Gastrocnemius medialis (tissue), 4 donors: ENCODE results near the gene ACSS1. TPM values are rescaled to one million over a fixed set of nuclear protein-coding genes. Genes with fewer than 3 reads are reported as not detected.

ENCODE experiments used
- ATAC-seq, 2 donors: fragments of 150-250 bp; one replicate each; pipeline ENCODE4 v1.9.1; 2016
- DNase-seq, 2 donors: peaks; one replicate each; pipeline ENCODE4 v3.0.0-alpha.2; 2019
- H3K27ac ChIP-seq, 4 donors: fragments of 200-600 bp; sonication (generic); 1 replicate in 1 of 4; 2 replicates in 3 of 4; pipeline ENCODE4 v1.5.1; 2016 to 2018; ENCODE audit warnings: mild to moderate bottlenecking in 2 of 4, moderate library complexity in 1 of 4
- H3K27me3 ChIP-seq, 3 donors: fragments of 200-600 bp; sonication (generic) in 2 of 3; 1 replicate in 1 of 3; 2 replicates in 2 of 3; pipeline versions ENCODE4 v1.5.1 to v1.6.0; 2016 to 2019; ENCODE audit warnings: mild to moderate bottlenecking in 1 of 3, moderate library complexity in 1 of 3
- H3K36me3 ChIP-seq, 2 donors: fragments of 200-600 bp; sonication (generic) in 1 of 2; one replicate each; pipeline ENCODE4 v1.5.1; 2017 to 2018
- H3K4me1 ChIP-seq, 2 donors: fragments of 200-600 bp; sonication (generic) in 1 of 2; one replicate each; pipeline ENCODE4 v1.5.1; 2016 to 2017; ENCODE audit warnings: mild to moderate bottlenecking in 2 of 2
- H3K4me3 ChIP-seq, 4 donors: fragments of 200-600 bp; sonication (generic) in 3 of 4; 1 replicate in 1 of 4; 2 replicates in 3 of 4; pipeline ENCODE4 v1.5.1; 2016 to 2019; ENCODE audit warnings: mild to moderate bottlenecking in 2 of 4
- H3K9me3 ChIP-seq, 3 donors: fragments of 200-600 bp; sonication (generic) in 2 of 3; 1 replicate in 1 of 3; 2 replicates in 2 of 3; pipeline ENCODE4 v1.5.1; 2016 to 2019
- POLR2A ChIP-seq, 2 donors: fragments of 450-650 bp; IDR thresholded peaks; one replicate each; pipeline ENCODE4 v1.6.1; 2017; ENCODE audit warnings: antibody characterized with exemption in 2 of 2, mild to moderate bottlenecking in 2 of 2, moderate library complexity in 2 of 2
- in situ Hi-C, 4 donors: fragments of 200-750 bp; cut with MboI; loops; one replicate each; pipeline versions ENCODE4 v1.15.0 to v1.8.0; 2017; ENCODE audit warnings: low sequenced_read_pairs in 4 of 4
- intact Hi-C: fragments of 100-400 bp; cut with DNase I; formaldehyde crosslinking; loops from one replicate; pipeline ENCODE4 v1.15.1; 2023; ENCODE audit warnings: low total_unique reads
- total RNA-seq, 4 donors: library from RNA; depleted of rRNA; stranded (reverse); fragments of >200 nt; gene quantifications; one replicate each; pipeline versions ENCODE4 v1.1.0 to v1.2.3, GENCODE V29; 2016
- TF ChIP-seq, protein P1 (sequence below), 5 experiments: fragments of 450-650 bp in 3 of 5; fragments of 200-600 bp in 2 of 5; sonication (generic) in 2 of 5; IDR thresholded peaks in 4 of 5; conservative IDR thresholded peaks in 1 of 5; 1 replicate in 4 of 5; 2 replicates in 1 of 5; pipeline ENCODE4 v1.5.1; 2016 to 2019; ENCODE audit warnings: antibody characterized with exemption in 5 of 5, mild to moderate bottlenecking in 3 of 5, moderate library complexity in 3 of 5

Gene ACSS1
- total RNA-seq, 4 donors from 2014 or later, result 11.4 to 84.6 (median 11.8) TPM

- Histone ChIP-seq H3K4me1 (peaks cover 37 to 60% of the 10 kb centered on the region in 2 donors), H3K27me3 (no peaks in the 10 kb centered on the region), H3K27ac (peak overlapping the region in 1 of 4 donors; percentile 20), H3K4me3 (no peak overlapping the region), H3K9me3 (no peaks in the 10 kb centered on the region), H3K36me3 (no peaks in the 10 kb centered on the region)
- in situ Hi-C loops, result no loop called here
- DNase-seq (no peak), ATAC-seq (no peak)
- TF ChIP-seq, protein P1, sequence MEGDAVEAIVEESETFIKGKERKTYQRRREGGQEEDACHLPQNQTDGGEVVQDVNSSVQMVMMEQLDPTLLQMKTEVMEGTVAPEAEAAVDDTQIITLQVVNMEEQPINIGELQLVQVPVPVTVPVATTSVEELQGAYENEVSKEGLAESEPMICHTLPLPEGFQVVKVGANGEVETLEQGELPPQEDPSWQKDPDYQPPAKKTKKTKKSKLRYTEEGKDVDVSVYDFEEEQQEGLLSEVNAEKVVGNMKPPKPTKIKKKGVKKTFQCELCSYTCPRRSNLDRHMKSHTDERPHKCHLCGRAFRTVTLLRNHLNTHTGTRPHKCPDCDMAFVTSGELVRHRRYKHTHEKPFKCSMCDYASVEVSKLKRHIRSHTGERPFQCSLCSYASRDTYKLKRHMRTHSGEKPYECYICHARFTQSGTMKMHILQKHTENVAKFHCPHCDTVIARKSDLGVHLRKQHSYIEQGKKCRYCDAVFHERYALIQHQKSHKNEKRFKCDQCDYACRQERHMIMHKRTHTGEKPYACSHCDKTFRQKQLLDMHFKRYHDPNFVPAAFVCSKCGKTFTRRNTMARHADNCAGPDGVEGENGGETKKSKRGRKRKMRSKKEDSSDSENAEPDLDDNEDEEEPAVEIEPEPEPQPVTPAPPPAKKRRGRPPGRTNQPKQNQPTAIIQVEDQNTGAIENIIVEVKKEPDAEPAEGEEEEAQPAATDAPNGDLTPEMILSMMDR (IDR thresholded peaks at IDR 0.05 in 4 of 5, conservative IDR thresholded peaks at IDR 0.05 in 1 of 5), result no peak
- TF ChIP-seq POLR2A (IDR thresholded peaks at IDR 0.05), result no peak
- intact Hi-C loops, result no loop called here
Measured at GRCh38 chr20:25030649-25031207, 27.2 kb downstream of the ACSS1 start.

DNA sequence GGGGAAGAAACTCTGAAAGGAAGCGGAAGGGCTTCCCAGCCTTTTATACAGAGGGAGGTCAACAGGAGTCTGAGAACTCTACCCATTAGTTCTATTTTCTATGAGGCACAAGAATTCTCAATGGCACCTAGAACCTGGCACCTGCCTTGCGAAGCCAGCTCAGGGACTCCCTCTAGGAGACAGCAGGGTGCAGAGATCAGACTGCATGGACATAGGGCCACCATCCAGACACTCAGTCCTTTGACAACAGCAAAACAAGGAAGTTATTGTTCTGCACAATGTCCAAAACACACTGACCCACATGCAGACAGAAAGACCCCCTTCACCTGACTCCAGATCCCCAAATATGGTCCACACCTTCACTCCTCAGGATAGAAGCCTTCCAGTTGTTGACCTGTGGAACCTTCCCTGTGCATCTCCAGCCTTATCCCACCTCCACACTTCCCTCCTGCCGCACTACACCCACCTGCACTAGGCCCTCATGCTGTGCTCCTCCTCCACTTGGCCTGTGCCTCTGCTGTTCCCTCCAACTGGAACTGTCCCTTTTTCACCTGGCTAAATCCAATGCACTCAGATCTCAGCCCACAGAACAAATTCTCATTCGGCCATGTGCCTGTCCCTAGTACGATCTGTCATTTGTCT lies 27.8 kb downstream of the ACSS1 start:
- Histone ChIP-seq H3K27me3 (no peaks in the 10 kb centered on the region), H3K4me3 (no peak overlapping the region), H3K9me3 (no peaks in the 10 kb centered on the region), H3K27ac (no peak overlapping the region), H3K4me1 (peaks cover 39 to 61% of the 10 kb centered on the region in 2 donors), H3K36me3 (no peaks in the 10 kb centered on the region)
- ATAC-seq (no peak), DNase-seq (no peak)
- in situ Hi-C loops (no loop called here), intact Hi-C loops (no loop called here)
- no peak for TF ChIP-seq POLR2A (IDR thresholded peaks at IDR 0.05)
- TF ChIP-seq, protein P1 (IDR thresholded peaks at IDR 0.05 in 4 of 5, conservative IDR thresholded peaks at IDR 0.05 in 1 of 5), result no peak

- ATAC-seq, result peak in 1 of 2 donors; percentile 45
Measured at GRCh38 chr20:25025986-25026605, 31.8 kb downstream of the ACSS1 start.

GRCh38 chr20:25025091-25025861 lies 32.7 kb downstream of the ACSS1 start:
- H3K36me3 ChIP-seq, result no peaks in the 10 kb centered on the region
- H3K27ac ChIP-seq, result peak overlapping the region; percentile 18 to 66 (median 40)
- in situ Hi-C loops, result no loop called here
- no peaks in the 10 kb centered on the region for H3K27me3 ChIP-seq
- peaks cover 24 to 45% of the 10 kb centered on the region in 2 donors for H3K4me1 ChIP-seq
- H3K4me3 ChIP-seq, result no peak overlapping the region
- intact Hi-C loops, result no loop called here
- TF ChIP-seq, protein P1 (IDR thresholded peaks at IDR 0.05 in 4 of 5, conservative IDR thresholded peaks at IDR 0.05 in 1 of 5), result no peak
- TF ChIP-seq POLR2A (IDR thresholded peaks at IDR 0.05), result no peak
- H3K9me3 ChIP-seq, result no peaks in the 10 kb centered on the region
- DNase-seq (peak in 1 of 2 donors; percentile 22), ATAC-seq (peak in 1 of 2 donors; percentile 28)

More at GRCh38 chr20:25025986-25026605, 31.8 kb downstream of the ACSS1 start:
- intact Hi-C loops, result no loop called here
- H3K27me3 ChIP-seq, result no peaks in the 10 kb centered on the region
- TF ChIP-seq POLR2A (IDR thresholded peaks at IDR 0.05), result no peak
- TF ChIP-seq, protein P1 (IDR thresholded peaks at IDR 0.05 in 4 of 5, conservative IDR thresholded peaks at IDR 0.05 in 1 of 5), result no peak
- no peak overlapping the region for H3K4me3 ChIP-seq
- no peaks in the 10 kb centered on the region for H3K36me3 ChIP-seq
- in situ Hi-C loops, result no loop called here
- peak overlapping the region; percentile 18 to 66 (median 40) for H3K27ac ChIP-seq
- DNase-seq, result peak in 1 of 2 donors; percentile 51
- H3K9me3 ChIP-seq, result no peaks in the 10 kb centered on the region
- peaks cover 18 to 45% of the 10 kb centered on the region in 2 donors for H3K4me1 ChIP-seq
